Osteoblast (primary cell): ENCODE data around the gene SLC2A9. TPM values are rescaled to one million over a fixed set of nuclear protein-coding genes. Genes with fewer than 3 reads are reported as not detected.

Source experiments
- DNase-seq: peaks from one replicate; pipeline ENCODE4 v3.0.0; 2011; ENCODE audit warnings: low spot score, mixed read lengths; ENCODE audit not compliant: insufficient read length; ENCODE audit errors: missing footprints
- H2AFZ ChIP-seq: 2 replicates; pipeline ENCODE4 v1.6.0; 2011; ENCODE audit warnings: mild to moderate bottlenecking, low read length
- H3K27ac ChIP-seq: 2 replicates; pipeline ENCODE4 v1.5.1; 2011; ENCODE audit warnings: mild to moderate bottlenecking, low read depth, low read length, moderate library complexity
- H3K27me3 ChIP-seq: 2 replicates; pipeline ENCODE4 v1.6.0; 2012; ENCODE audit warnings: mild to moderate bottlenecking, control low read depth, inconsistent platforms, low read length, moderate library complexity; ENCODE audit not compliant: insufficient read depth
- H3K36me3 ChIP-seq: 2 replicates; pipeline ENCODE4 v1.5.1; 2011; ENCODE audit warnings: mild to moderate bottlenecking, low read length, control low read depth, moderate library complexity; ENCODE audit not compliant: insufficient read depth
- H3K4me1 ChIP-seq: 2 replicates; pipeline ENCODE4 v1.5.1; 2011; ENCODE audit warnings: mild to moderate bottlenecking, low read length, control low read depth, moderate library complexity; ENCODE audit not compliant: insufficient read depth
- H3K4me2 ChIP-seq: 2 replicates; pipeline ENCODE4 v1.6.0; 2011; ENCODE audit warnings: mild to moderate bottlenecking, low read length; ENCODE audit not compliant: insufficient read depth
- H3K4me3 ChIP-seq: fragments of 200-600 bp; sonication (generic); 3 replicates; pipeline ENCODE4 v1.5.1; 2012; ENCODE audit warnings: mild to moderate bottlenecking, low read length, inconsistent platforms; ENCODE audit not compliant: insufficient read depth
- H3K79me2 ChIP-seq: 2 replicates; pipeline ENCODE4 v1.6.0; 2012; ENCODE audit warnings: mild to moderate bottlenecking, low read length, control low read depth, inconsistent platforms; ENCODE audit not compliant: insufficient read depth
- H3K9me3 ChIP-seq: 2 replicates; pipeline ENCODE4 v1.5.1; 2011; ENCODE audit warnings: low read depth, low read length, control low read depth
- H4K20me1 ChIP-seq: 2 replicates; pipeline ENCODE4 v1.6.0; 2012; ENCODE audit warnings: mild to moderate bottlenecking, low read length, control low read depth; ENCODE audit not compliant: insufficient read depth
- CTCF ChIP-seq: IDR thresholded peaks from 2 replicates; pipeline ENCODE4 v1.5.1; 2011; ENCODE audit warnings: mild to moderate bottlenecking, low read depth, low read length, moderate library complexity; ENCODE audit errors: extremely low read depth
- total RNA-seq: library from RNA; depleted of rRNA; stranded (reverse); fragments of >200 nt; gene quantifications from 2 replicates; pipeline ENCODE4 v1.2.3, GENCODE V29; 2012

SLC2A9 gene
- total RNA-seq, 1 donor: 2.5 TPM

GRCh38 chr4:9947168-9948062 is 73.9 kb downstream of the SLC2A9 start:
- H3K27ac ChIP-seq: no peak overlapping the region
- no peak overlapping the region for H3K4me2 ChIP-seq
- TF ChIP-seq CTCF: no peak
- H3K4me3 ChIP-seq: no peak overlapping the region
- H2AFZ ChIP-seq: no peak overlapping the region
- H4K20me1 ChIP-seq: no peaks in the 10 kb centered on the region
- no peaks in the 10 kb centered on the region for H3K9me3 ChIP-seq
- no peaks in the 10 kb centered on the region for H3K27me3 ChIP-seq
- no peaks in the 10 kb centered on the region for H3K4me1 ChIP-seq
- no peaks in the 10 kb centered on the region for H3K79me2 ChIP-seq
- H3K36me3 ChIP-seq: no peaks in the 10 kb centered on the region
- no peak for DNase-seq

- no peak for TF ChIP-seq CTCF
- no peak overlapping the region for H3K27ac ChIP-seq
- H3K36me3 ChIP-seq: no peaks in the 10 kb centered on the region
- no peak overlapping the region for H3K4me2 ChIP-seq
- H3K4me3 ChIP-seq: no peak overlapping the region
- no peaks in the 10 kb centered on the region for H3K27me3 ChIP-seq
- no peaks in the 10 kb centered on the region for H3K4me1 ChIP-seq
- no peaks in the 10 kb centered on the region for H4K20me1 ChIP-seq
- no peaks in the 10 kb centered on the region for H3K9me3 ChIP-seq
- H2AFZ ChIP-seq: no peak overlapping the region
- DNase-seq: no peak
- no peaks in the 10 kb centered on the region for H3K79me2 ChIP-seq
Measured at GRCh38 chr4:9946170-9946569, 75.1 kb downstream of the SLC2A9 start.

- no peaks in the 10 kb centered on the region for H3K36me3 ChIP-seq
- DNase-seq: no peak
- H3K27ac ChIP-seq: no peak overlapping the region
- H3K27me3 ChIP-seq: no peaks in the 10 kb centered on the region
- H3K4me3 ChIP-seq: no peak overlapping the region
- no peak overlapping the region for H2AFZ ChIP-seq
- H3K9me3 ChIP-seq: no peaks in the 10 kb centered on the region
- H3K79me2 ChIP-seq: no peaks in the 10 kb centered on the region
- no peaks in the 10 kb centered on the region for H4K20me1 ChIP-seq
- no peak for TF ChIP-seq CTCF
- H3K4me1 ChIP-seq: no peaks in the 10 kb centered on the region
- no peak overlapping the region for H3K4me2 ChIP-seq
Measured at GRCh38 chr4:9944431-9945425, 76.6 kb downstream of the SLC2A9 start.
